Spleen (tissue), 11 donors: ENCODE results near the gene CHD6. TPM values are rescaled to one million over a fixed set of nuclear protein-coding genes. Genes with fewer than 3 reads are reported as not detected.

Source experiments
- DNase-seq: peaks from one replicate; pipeline ENCODE4 v3.0.0-alpha.2; 2020
- H3K27ac ChIP-seq, 8 donors: fragments of 200-600 bp; sonication (generic) in 7 of 8; 1 replicate in 4 of 8; 2 replicates in 4 of 8; pipeline versions ENCODE4 v1.5.0 to v1.8.0; 2016 to 2021; ENCODE audit warnings: inconsistent platforms in 4 of 8, mild to moderate bottlenecking in 4 of 8, moderate library complexity in 1 of 8
- H3K27me3 ChIP-seq, 7 donors: fragments of 200-600 bp; sonication (generic) in 6 of 7; replicated peaks in 1 of 7; 1 replicate in 4 of 7; 2 replicates in 3 of 7; pipeline versions ENCODE4 v1.5.0 to v1.8.0; 2016 to 2021; ENCODE audit warnings: inconsistent platforms in 3 of 7, mild to moderate bottlenecking in 1 of 7
- H3K36me3 ChIP-seq, 6 donors: fragments of 200-600 bp; sonication (generic) in 5 of 6; 1 replicate in 4 of 6; 2 replicates in 2 of 6; pipeline versions ENCODE4 v1.5.0 to v1.8.0; 2016 to 2021; ENCODE audit warnings: inconsistent platforms in 2 of 6
- H3K4me1 ChIP-seq, 6 donors: fragments of 200-600 bp; sonication (generic) in 5 of 6; 1 replicate in 3 of 6; 2 replicates in 3 of 6; pipeline versions ENCODE4 v1.5.0 to v1.8.0; 2016 to 2021; ENCODE audit warnings: inconsistent platforms in 3 of 6
- H3K4me3 ChIP-seq, 8 donors: fragments of 200-600 bp; sonication (generic) in 7 of 8; 1 replicate in 4 of 8; 2 replicates in 4 of 8; pipeline versions ENCODE4 v1.5.0 to v1.8.0; 2016 to 2021; ENCODE audit warnings: inconsistent platforms in 4 of 8, mild to moderate bottlenecking in 4 of 8, moderate library complexity in 2 of 8
- H3K9me3 ChIP-seq, 8 donors: fragments of 200-600 bp; sonication (generic) in 7 of 8; 1 replicate in 4 of 8; 2 replicates in 4 of 8; pipeline versions ENCODE4 v1.5.0 to v1.8.0; 2016 to 2021; ENCODE audit warnings: inconsistent platforms in 4 of 8
- POLR2A ChIP-seq, 3 donors: fragments of 450-650 bp; IDR thresholded peaks; one replicate each; pipeline ENCODE4 v1.5.1; 2017; ENCODE audit warnings: antibody characterized with exemption in 3 of 3, mild to moderate bottlenecking in 1 of 3
- POLR2AphosphoS5 ChIP-seq, 3 donors: sonication (generic); formaldehyde crosslinking; IDR thresholded peaks; one replicate each; pipeline ENCODE4 v1.5.1; 2017; ENCODE audit warnings: antibody characterized with exemption in 3 of 3
- WGBS, 5 donors: extraction: QIAGEN DNeasy Blood & Tissue Kit in 3 of 5; methylation state at CpG; one replicate each; pipeline versions ENCODE4 v1.1.5 to v1.1.7; 2013 to 2018; 5-methylcytosine and 5-hydroxymethylcytosine counted together
- intact Hi-C: fragments of 100-400 bp; cut with DNase I; formaldehyde crosslinking; loops from one replicate; pipeline ENCODE4 v1.15.0; 2023; ENCODE audit warnings: low total_unique reads
- polyA plus RNA-seq, 3 donors: library from polyadenylated mRNA; stranded (reverse); fragments of 200-250 nt; gene quantifications; one replicate each; pipeline ENCODE4 v1.2.1, GENCODE V29; 2013
- total RNA-seq, 7 donors: library from RNA; depleted of rRNA in 3 of 7; stranded (reverse); fragments of >200 nt in 3 of 7; fragmentation: NEBNext Ultra II Directional in 4 of 7; extraction: Animal tissue kit (Norgen Biotek cat#: 25700) in 4 of 7; gene quantifications; one replicate each; pipeline versions ENCODE4 v1.1.0 to v1.2.1, GENCODE V29; 2016 to 2021
- TF ChIP-seq, protein P1 (sequence below), 11 experiments: fragments of 200-600 bp in 7 of 11; fragments of 450-650 bp in 4 of 11; sonication (generic) in 4 of 11; IDR thresholded peaks in 8 of 11; conservative IDR thresholded peaks in 3 of 11; 1 replicate in 7 of 11; 2 replicates in 4 of 11; pipeline versions ENCODE4 v1.4.0 to v1.8.0; 2016 to 2021; ENCODE audit warnings: antibody characterized with exemption in 11 of 11, inconsistent platforms in 4 of 11, mild to moderate bottlenecking in 1 of 11
- donor health status: healthy with polysubstance abuse.
- donor health status: DM: no; HTN: no; CAD: no; lungs with moderate emphysema.
- donor health status: DM: no; HTN: no; CAD: no.
- donor health status: Bipolar disorder and iron deficiency.
- donor health status: healthy.
- donor health status: DM: no; HTN: no; CAD: no.
- donor health status: DM: yes; HTN: yes; CAD: no.

Gene CHD6
- total and polyA plus RNA-seq, 10 donors, result 4.2 to 68.3 (median 47.8) TPM

DNA sequence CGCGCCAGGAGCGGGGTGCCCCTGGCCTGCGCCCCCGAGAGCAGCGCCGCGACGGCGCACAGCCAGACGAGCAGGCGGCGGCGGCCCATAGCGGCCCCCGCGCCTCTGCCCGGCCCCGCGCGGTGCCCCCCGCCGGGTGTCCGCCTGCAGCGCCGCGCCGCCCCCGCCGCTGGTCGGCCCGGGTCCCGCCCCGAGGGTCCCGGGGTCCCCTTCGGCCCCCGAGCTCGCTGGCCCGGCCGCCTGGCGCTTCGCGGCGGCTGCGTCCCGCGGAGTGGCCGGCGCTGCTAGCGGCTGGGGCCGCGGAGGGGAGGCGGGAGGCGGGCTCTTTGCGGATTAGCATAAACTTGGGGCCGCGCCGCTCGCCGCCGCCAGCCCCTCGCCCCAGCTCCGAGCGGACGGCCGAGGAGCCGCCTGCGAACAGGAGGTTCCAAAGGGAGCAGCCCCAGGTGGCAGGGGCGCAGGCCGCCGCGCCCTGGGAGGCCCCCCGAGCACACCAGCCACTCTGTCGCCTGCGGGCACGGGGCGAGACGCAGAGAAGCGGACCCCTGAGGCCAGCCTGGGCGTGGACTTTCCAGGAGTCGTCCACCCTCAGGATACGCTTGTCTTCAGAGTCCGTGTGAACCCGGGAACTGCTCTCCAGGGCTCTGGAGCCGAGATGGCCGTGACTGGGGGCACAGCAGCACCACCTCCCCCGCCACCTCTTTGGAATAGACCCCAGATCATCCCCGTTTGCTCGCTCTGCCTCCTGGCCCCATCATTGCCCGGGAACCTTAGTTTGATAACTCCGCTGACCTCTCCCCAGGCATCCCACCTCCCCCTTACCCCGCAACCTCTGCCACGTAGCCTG is 251.4 kb downstream of the CHD6 start, which contains the start of gene EMILIN3:
Gene EMILIN3 (minus strand): TSS at position 273 of the 847 bp plus-strand sequence. CDS start 184 bp downstream, at position 89.
- DNase-seq, result no peak
- intact Hi-C loops, result no loop called here
- TF ChIP-seq POLR2AphosphoS5 (IDR thresholded peaks at IDR 0.05) (no peak), POLR2A (IDR thresholded peaks at IDR 0.05) (no peak)
- TF ChIP-seq, protein P1, sequence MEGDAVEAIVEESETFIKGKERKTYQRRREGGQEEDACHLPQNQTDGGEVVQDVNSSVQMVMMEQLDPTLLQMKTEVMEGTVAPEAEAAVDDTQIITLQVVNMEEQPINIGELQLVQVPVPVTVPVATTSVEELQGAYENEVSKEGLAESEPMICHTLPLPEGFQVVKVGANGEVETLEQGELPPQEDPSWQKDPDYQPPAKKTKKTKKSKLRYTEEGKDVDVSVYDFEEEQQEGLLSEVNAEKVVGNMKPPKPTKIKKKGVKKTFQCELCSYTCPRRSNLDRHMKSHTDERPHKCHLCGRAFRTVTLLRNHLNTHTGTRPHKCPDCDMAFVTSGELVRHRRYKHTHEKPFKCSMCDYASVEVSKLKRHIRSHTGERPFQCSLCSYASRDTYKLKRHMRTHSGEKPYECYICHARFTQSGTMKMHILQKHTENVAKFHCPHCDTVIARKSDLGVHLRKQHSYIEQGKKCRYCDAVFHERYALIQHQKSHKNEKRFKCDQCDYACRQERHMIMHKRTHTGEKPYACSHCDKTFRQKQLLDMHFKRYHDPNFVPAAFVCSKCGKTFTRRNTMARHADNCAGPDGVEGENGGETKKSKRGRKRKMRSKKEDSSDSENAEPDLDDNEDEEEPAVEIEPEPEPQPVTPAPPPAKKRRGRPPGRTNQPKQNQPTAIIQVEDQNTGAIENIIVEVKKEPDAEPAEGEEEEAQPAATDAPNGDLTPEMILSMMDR (IDR thresholded peaks at IDR 0.05 in 8 of 11, conservative IDR thresholded peaks at IDR 0.05 in 3 of 11), result no peak
- H3K4me1 ChIP-seq, result peaks cover 0 to 17% (median 9%) of the 10 kb centered on the region in 6 donors
- H3K27ac ChIP-seq, result no peak within 1 kb of the TSS
- H3K27me3 ChIP-seq, result peaks cover 0 to 72% (median 42%) of the 10 kb centered on the region in 7 donors
- no peaks in the 10 kb centered on the region for H3K36me3 ChIP-seq
- peaks cover 0 to 16% (median 12%) of the 10 kb centered on the region in 8 donors for H3K9me3 ChIP-seq
- peak within 1 kb of the TSS in 4 of 8 donors; percentile 6 to 53 (median 12) for H3K4me3 ChIP-seq
- 5 to 22% (median 9%) methylated on average over 10 to 93 of the region's 93 CpGs for WGBS, 5 donors

DNA sequence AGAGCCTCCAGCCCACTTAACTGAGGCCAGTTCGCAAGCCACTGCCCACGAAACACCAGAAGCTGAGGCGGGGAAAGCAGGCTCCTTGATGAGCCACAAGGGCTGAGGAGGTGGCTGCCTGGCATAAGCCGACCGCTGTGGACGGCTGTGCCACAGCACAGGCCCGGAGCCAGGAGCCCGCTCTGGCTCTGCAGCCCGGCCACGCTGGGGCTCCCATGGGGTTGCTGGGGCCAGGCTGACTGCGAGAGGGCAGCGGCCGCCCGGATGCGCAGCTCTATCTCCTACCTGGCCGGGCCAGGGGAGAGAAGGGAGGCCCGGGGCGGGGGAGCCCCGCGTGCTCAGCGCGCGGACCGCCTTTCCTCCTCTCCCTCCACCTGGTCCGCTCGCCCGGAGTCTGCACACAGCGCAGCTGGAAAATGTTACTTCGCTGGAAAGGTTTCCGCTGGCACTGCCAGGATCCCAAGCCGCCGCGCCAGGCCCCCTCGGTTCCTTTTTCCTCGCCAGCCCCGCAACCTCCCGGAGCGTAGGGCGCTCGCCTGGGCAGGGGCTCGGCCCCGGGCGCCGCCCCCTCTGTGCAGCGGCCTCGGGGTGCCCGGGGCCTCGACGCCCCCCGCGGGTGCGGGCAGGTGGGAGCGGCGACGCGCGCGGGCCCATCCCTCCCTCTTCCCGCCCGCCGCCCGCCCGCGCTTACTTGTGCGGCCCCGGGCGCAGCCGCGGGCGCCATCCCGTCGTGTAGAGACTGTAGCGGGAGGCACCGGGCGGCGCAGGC is 252.2 kb downstream of the CHD6 start:
- WGBS, 5 donors, result 6 to 9% (median 7%) methylated on average over 20 to 76 of the region's 76 CpGs
- Histone ChIP-seq H3K36me3 (no peaks in the 10 kb centered on the region), H3K4me1 (peaks cover 0 to 17% (median 9%) of the 10 kb centered on the region in 6 donors), H3K9me3 (peaks cover 0 to 7% (median 4%) of the 10 kb centered on the region in 8 donors), H3K4me3 (peak overlapping the region in 3 of 8 donors; percentile 6 to 53 (median 13)), H3K27me3 (peaks cover 0 to 72% (median 42%) of the 10 kb centered on the region in 7 donors), H3K27ac (no peak overlapping the region)
- TF ChIP-seq POLR2A (IDR thresholded peaks at IDR 0.05) (no peak), POLR2AphosphoS5 (IDR thresholded peaks at IDR 0.05) (no peak)
- TF ChIP-seq, protein P1 (IDR thresholded peaks at IDR 0.05 in 8 of 11, conservative IDR thresholded peaks at IDR 0.05 in 3 of 11), result no peak
- intact Hi-C loops, result no loop called here
- no peak for DNase-seq

GRCh38 chr20:41364967-41365765 is 253.0 kb downstream of the CHD6 start:
- Histone ChIP-seq H3K27me3 (peaks cover 0 to 68% (median 42%) of the 10 kb centered on the region in 7 donors), H3K36me3 (no peaks in the 10 kb centered on the region), H3K4me1 (peaks cover 0 to 17% (median 9%) of the 10 kb centered on the region in 6 donors), H3K9me3 (no peaks in the 10 kb centered on the region), H3K27ac (no peak overlapping the region), H3K4me3 (no peak overlapping the region)
- intact Hi-C loops, result no loop called here
- TF ChIP-seq POLR2AphosphoS5 (IDR thresholded peaks at IDR 0.05) (no peak), POLR2A (IDR thresholded peaks at IDR 0.05) (no peak)
- TF ChIP-seq, protein P1 (IDR thresholded peaks at IDR 0.05 in 8 of 11, conservative IDR thresholded peaks at IDR 0.05 in 3 of 11), result no peak
- no peak for DNase-seq
- 80 to 83% (median 83%) methylated on average over 18 to 19 of the region's 19 CpGs for WGBS, 5 donors
